Measurements from ENCODE around the gene ROR1. TPM values are rescaled to one million over a fixed set of nuclear protein-coding genes. Genes with fewer than 3 reads are reported as not detected.
"Not testable (repeated sequence)": the region's sequence is repeated elsewhere in the genome, so short reads cannot be mapped to it uniquely, and the experiment has no call there.

Gene ROR1
- total and polyA plus RNA-seq, 4 experiments from 2014 or later, result not detected

DNA sequence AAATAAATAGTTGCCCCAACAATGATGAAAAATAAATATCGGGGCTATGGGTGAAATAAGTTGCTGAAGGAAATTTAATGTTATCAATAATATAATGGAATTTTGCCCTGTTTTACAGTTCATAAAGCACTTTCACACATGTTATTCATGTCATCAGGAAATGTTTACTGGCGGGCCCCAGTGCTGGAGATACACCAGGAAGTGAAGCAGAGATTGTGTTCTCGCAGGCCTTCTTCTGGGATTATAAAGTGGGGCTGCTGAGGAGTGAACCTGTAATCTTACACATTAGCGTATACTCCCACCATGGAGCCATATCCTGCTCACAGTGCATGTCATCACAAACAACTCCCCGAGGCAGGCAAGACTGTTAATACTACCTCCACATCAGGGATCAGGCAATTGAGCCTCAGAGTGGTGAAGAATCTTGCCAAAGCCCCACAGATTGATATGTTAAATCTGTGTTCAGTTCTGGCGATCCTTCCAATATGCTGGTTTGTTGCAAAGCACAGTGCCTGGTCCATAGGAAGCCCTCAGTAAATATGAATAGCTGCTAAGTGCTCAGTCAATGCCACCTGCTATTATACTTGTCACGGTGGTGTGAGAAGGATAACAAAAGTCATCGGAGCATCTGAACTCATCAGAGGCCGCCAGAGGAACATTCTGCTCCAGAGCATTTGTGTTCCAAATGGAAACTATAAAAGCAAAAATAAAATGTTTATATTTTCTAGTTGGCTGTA is 325.2 kb downstream of the ROR1 start:
- ChIA-PET CTCF (ENCODE audit: partially characterized antibody) (no interaction called here), POLR2A (ENCODE audit: partially characterized antibody) (no interaction called here)
- Mint-ChIP-seq H3K4me3 (no peak overlapping the region), H3K9me3 (no peaks in the 10 kb centered on the region), H3K4me1 (no peaks in the 10 kb centered on the region), H3K36me3 (no peaks in the 10 kb centered on the region), H3K27me3 (peaks cover 5 to 8% of the 10 kb centered on the region in 2 donors), H3K27ac (no peak overlapping the region)
- H3K9me3 ChIP-seq (ENCODE audit: control insufficient read depth in 1 of 2, low read length in 2 of 2), result no peaks in the 10 kb centered on the region
- no peaks in the 10 kb centered on the region for H3K4me1 ChIP-seq (ENCODE audit: insufficient read depth, low read length)
- no peak overlapping the region for H3K27ac ChIP-seq (ENCODE audit: low read depth, low read length)
- DNase-seq, result no peak
- intact Hi-C loops (cut with micrococcal nuclease), result no loop called here
- H3K27me3 ChIP-seq (ENCODE audit: insufficient read depth, low read length), result no peaks in the 10 kb centered on the region
- no peaks in the 10 kb centered on the region for H3K36me3 ChIP-seq (ENCODE audit: insufficient read depth, low read length)
- no peak overlapping the region for H3K4me3 ChIP-seq (ENCODE audit: low read length in 2 of 2)

DNA sequence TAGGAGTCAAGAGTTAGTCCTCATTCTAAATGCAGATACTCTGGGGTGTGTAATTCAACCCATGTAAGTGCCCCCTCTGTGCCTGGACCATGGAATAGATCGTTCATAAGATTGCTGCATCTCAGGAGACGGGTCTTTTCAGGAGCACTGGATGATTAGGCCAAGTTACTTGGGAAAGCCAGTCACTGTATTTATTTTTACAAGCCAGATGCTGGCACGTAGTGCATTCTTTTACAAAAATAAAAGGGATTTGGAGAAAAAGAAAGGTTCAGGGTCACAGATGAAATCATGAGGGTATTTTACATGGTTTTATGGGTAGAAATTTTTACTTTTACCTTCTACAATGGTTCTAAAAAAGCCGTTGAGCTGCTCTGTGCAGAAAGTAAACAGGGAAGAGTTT is 327.0 kb downstream of the ROR1 start:
- intact Hi-C loops (cut with micrococcal nuclease), result no loop called here
- H3K27ac Mint-ChIP-seq, result no peak overlapping the region
- no peaks in the 10 kb centered on the region for H3K4me1 Mint-ChIP-seq
- Histone ChIP-seq H3K27ac (ENCODE audit: low read depth, low read length) (no peak overlapping the region), H3K9me3 (ENCODE audit: control insufficient read depth in 1 of 2, low read length in 2 of 2) (no peaks in the 10 kb centered on the region), H3K27me3 (ENCODE audit: insufficient read depth, low read length) (no peaks in the 10 kb centered on the region), H3K4me1 (ENCODE audit: insufficient read depth, low read length) (no peaks in the 10 kb centered on the region), H3K4me3 (ENCODE audit: low read length in 2 of 2) (no peak overlapping the region), H3K36me3 (ENCODE audit: insufficient read depth, low read length) (no peaks in the 10 kb centered on the region)
- ChIA-PET CTCF (ENCODE audit: partially characterized antibody) (interaction anchor here (1.0 kb wide), 1 partner anchor 36 kb away, joined by 4 read pairs; no protein-coding TSS in a partner anchor), POLR2A (ENCODE audit: partially characterized antibody) (no interaction called here)
- peaks cover 5 to 8% of the 10 kb centered on the region in 2 donors for H3K27me3 Mint-ChIP-seq
- no peak for DNase-seq
- H3K9me3 Mint-ChIP-seq, result no peaks in the 10 kb centered on the region
- no peaks in the 10 kb centered on the region for H3K36me3 Mint-ChIP-seq
- no peak overlapping the region for H3K4me3 Mint-ChIP-seq

DNA sequence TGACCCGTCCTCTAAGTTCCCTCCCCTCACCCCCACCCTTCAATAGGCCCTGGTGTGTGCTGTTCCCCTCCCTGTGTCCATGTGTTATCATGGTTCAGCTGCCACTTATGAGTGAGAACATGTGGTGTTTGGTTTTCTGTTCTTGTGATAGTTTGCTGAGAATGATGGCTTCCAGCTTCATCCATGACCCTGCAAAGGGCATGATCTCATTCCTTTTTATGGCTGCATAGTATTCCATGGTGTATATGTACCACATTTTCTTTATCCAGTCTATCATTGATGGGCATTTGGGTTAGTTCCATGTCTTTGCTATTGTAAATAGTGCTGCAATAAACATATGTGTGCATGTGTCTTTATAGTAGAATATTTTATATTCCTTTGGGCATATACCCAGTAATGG is 330.8 kb downstream of the ROR1 start:
- H3K9me3 ChIP-seq (ENCODE audit: control insufficient read depth in 1 of 2, low read length in 2 of 2); H3K27ac ChIP-seq (ENCODE audit: low read depth, low read length); H3K4me3 ChIP-seq (ENCODE audit: low read length in 2 of 2); H3K27me3 Mint-ChIP-seq; H3K4me1 ChIP-seq (ENCODE audit: insufficient read depth, low read length); POLR2A ChIA-PET (ENCODE audit: partially characterized antibody); H3K4me1 Mint-ChIP-seq; H3K4me3 Mint-ChIP-seq; H3K27me3 ChIP-seq (ENCODE audit: insufficient read depth, low read length); intact Hi-C loops (cut with micrococcal nuclease); H3K9me3 Mint-ChIP-seq; DNase-seq; CTCF ChIA-PET (ENCODE audit: partially characterized antibody); H3K36me3 Mint-ChIP-seq; H3K36me3 ChIP-seq (ENCODE audit: insufficient read depth, low read length); H3K27ac Mint-ChIP-seq: not testable (repeated sequence)

- H3K27ac Mint-ChIP-seq, result no peak overlapping the region
- no peak for DNase-seq
- peaks cover 0 to 6% of the 10 kb centered on the region in 2 donors for H3K27me3 Mint-ChIP-seq
- H3K36me3 ChIP-seq (ENCODE audit: insufficient read depth, low read length), result no peaks in the 10 kb centered on the region
- no peak overlapping the region for H3K4me3 ChIP-seq (ENCODE audit: low read length in 2 of 2)
- no peak overlapping the region for H3K4me3 Mint-ChIP-seq
- no peaks in the 10 kb centered on the region for H3K9me3 ChIP-seq (ENCODE audit: control insufficient read depth in 1 of 2, low read length in 2 of 2)
- CTCF ChIA-PET (ENCODE audit: partially characterized antibody), result no interaction called here
- H3K9me3 Mint-ChIP-seq, result no peaks in the 10 kb centered on the region
- intact Hi-C loops (cut with micrococcal nuclease), result no loop called here
- POLR2A ChIA-PET (ENCODE audit: partially characterized antibody), result interaction anchor here (0.6 kb wide), 1 partner anchor 514 kb away, joined by 3 read pairs; the partner anchor contains the start of gene PGM1
- no peaks in the 10 kb centered on the region for H3K4me1 Mint-ChIP-seq
- H3K27me3 ChIP-seq (ENCODE audit: insufficient read depth, low read length), result no peaks in the 10 kb centered on the region
- no peaks in the 10 kb centered on the region for H3K4me1 ChIP-seq (ENCODE audit: insufficient read depth, low read length)
- H3K27ac ChIP-seq (ENCODE audit: low read depth, low read length), result no peak overlapping the region
- H3K36me3 Mint-ChIP-seq, result no peaks in the 10 kb centered on the region
Measured at GRCh38 chr1:64107118-64107519, 333.3 kb downstream of the ROR1 start.

DNA sequence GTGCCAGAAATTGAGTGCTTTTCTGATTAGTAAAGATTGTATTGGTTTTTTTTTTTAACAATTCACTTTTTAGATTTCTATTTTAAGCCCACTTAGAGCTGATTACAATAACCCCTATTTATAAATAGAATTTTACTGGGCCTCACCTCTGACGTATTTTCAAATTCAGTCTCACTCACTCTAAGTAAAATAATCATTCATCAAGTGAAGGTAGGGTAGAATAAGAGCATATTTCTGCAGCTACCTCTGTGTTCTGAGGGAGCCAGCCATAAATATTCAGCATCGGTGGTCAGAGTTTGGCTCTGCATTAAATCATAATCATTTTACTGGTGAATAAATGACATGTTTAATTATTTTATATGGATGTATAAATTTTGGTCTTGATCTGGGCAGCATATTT is 333.8 kb downstream of the ROR1 start:
- no peaks in the 10 kb centered on the region for H3K27me3 ChIP-seq (ENCODE audit: insufficient read depth, low read length)
- no peak overlapping the region for H3K4me3 Mint-ChIP-seq
- intact Hi-C loops (cut with micrococcal nuclease), result no loop called here
- H3K4me1 Mint-ChIP-seq, result no peaks in the 10 kb centered on the region
- no peaks in the 10 kb centered on the region for H3K9me3 ChIP-seq (ENCODE audit: control insufficient read depth in 1 of 2, low read length in 2 of 2)
- H3K36me3 ChIP-seq (ENCODE audit: insufficient read depth, low read length), result no peaks in the 10 kb centered on the region
- H3K36me3 Mint-ChIP-seq, result no peaks in the 10 kb centered on the region
- H3K27ac Mint-ChIP-seq, result no peak overlapping the region
- no peak overlapping the region for H3K27ac ChIP-seq (ENCODE audit: low read depth, low read length)
- peaks cover 2 to 8% of the 10 kb centered on the region in 2 donors for H3K27me3 Mint-ChIP-seq
- ChIA-PET POLR2A (ENCODE audit: partially characterized antibody) (interaction anchor here (0.6 kb wide), 1 partner anchor 515 kb away, joined by 3 read pairs; the partner anchor contains the start of gene PGM1), CTCF (ENCODE audit: partially characterized antibody) (no interaction called here)
- DNase-seq, result no peak
- no peaks in the 10 kb centered on the region for H3K9me3 Mint-ChIP-seq
- H3K4me3 ChIP-seq (ENCODE audit: low read length in 2 of 2), result no peak overlapping the region
- no peaks in the 10 kb centered on the region for H3K4me1 ChIP-seq (ENCODE audit: insufficient read depth, low read length)

DNA sequence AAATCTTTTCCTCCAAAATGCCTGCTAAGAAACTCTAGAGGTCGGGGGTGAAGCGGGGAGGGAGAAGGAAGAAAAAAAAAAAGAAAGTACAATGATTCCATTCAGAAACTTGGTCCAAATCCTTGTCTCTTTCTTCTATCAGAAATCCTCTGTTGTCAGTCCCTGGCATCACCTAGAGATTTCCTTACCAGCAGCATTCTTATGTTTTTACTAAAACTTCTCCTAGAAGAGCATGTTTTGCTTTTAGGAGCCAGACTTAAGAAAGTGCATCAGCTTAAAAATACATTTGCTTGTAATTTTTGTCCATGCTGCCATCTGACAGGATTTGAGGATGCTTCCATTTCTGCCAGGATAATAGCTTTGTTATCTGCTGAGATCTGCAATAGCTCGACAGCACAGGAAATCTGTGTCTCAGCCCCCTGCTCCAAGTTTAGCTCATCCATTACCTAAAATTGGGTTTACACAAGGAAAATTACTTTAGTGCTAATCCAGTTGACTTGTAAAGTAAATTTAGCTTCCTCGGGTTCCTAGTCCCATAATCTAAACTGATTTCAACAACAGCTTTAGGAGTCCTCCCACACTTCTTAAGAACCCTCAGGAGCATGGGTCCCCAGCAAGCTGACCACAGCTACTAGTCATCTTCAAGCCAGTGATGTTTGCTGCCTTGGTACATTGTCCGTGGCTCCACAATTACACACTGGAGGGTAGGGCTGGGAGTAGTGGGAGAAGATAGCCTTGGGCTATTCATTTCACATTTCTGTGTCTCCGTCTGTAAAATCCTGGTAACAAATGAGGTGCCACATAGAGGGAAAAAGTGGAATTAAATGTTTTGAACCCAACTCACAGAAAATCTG is 337.3 kb downstream of the ROR1 start:
- intact Hi-C loops (cut with micrococcal nuclease), result no loop called here
- H3K27ac ChIP-seq (ENCODE audit: low read depth, low read length), result no peak overlapping the region
- no peak for DNase-seq
- no peaks in the 10 kb centered on the region for H3K36me3 ChIP-seq (ENCODE audit: insufficient read depth, low read length)
- Mint-ChIP-seq H3K36me3 (no peaks in the 10 kb centered on the region), H3K27ac (no peak overlapping the region), H3K27me3 (peaks cover 2 to 9% of the 10 kb centered on the region in 2 donors), H3K4me3 (no peak overlapping the region), H3K9me3 (no peaks in the 10 kb centered on the region), H3K4me1 (no peaks in the 10 kb centered on the region)
- H3K4me1 ChIP-seq (ENCODE audit: insufficient read depth, low read length), result no peaks in the 10 kb centered on the region
- H3K9me3 ChIP-seq (ENCODE audit: control insufficient read depth in 1 of 2, low read length in 2 of 2), result no peaks in the 10 kb centered on the region
- no peaks in the 10 kb centered on the region for H3K27me3 ChIP-seq (ENCODE audit: insufficient read depth, low read length)
- no peak overlapping the region for H3K4me3 ChIP-seq (ENCODE audit: low read length in 2 of 2)
- ChIA-PET CTCF (ENCODE audit: partially characterized antibody) (interaction anchor here (0.8 to 1.9 kb wide), 2 partner anchors 9 to 26 kb away, joined by 3 to 4 read pairs; no protein-coding TSS in a partner anchor), POLR2A (ENCODE audit: partially characterized antibody) (no interaction called here)

DNA sequence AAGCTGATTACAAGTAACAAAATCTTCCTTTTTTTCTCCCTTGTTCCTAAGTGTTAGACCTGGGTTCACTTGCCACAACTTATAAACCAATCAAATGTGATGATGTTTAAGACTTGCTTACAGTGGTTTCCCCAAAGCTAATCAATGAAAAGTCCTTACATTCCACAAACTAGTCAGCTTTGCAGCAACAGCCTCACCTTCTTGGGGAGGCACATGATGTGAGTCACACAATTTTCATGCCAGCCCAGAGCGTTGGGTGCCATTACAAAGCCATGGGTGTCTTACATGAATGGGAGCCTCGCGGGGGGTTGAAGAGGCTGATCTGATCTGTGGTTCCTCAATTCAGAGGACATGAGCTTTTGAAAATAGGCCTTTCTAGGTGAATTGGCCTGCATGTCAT is 338.0 kb downstream of the ROR1 start:
- no peak overlapping the region for H3K27ac Mint-ChIP-seq
- no peak overlapping the region for H3K27ac ChIP-seq (ENCODE audit: low read depth, low read length)
- no peaks in the 10 kb centered on the region for H3K9me3 Mint-ChIP-seq
- no peak for DNase-seq
- no peak overlapping the region for H3K4me3 ChIP-seq (ENCODE audit: low read length in 2 of 2)
- H3K4me1 Mint-ChIP-seq, result no peaks in the 10 kb centered on the region
- H3K4me3 Mint-ChIP-seq, result no peak overlapping the region
- H3K36me3 ChIP-seq (ENCODE audit: insufficient read depth, low read length), result no peaks in the 10 kb centered on the region
- intact Hi-C loops (cut with micrococcal nuclease), result no loop called here
- peaks cover 2 to 4% of the 10 kb centered on the region in 2 donors for H3K27me3 Mint-ChIP-seq
- H3K27me3 ChIP-seq (ENCODE audit: insufficient read depth, low read length), result no peaks in the 10 kb centered on the region
- POLR2A ChIA-PET (ENCODE audit: partially characterized antibody), result no interaction called here
- H3K9me3 ChIP-seq (ENCODE audit: control insufficient read depth in 1 of 2, low read length in 2 of 2), result no peaks in the 10 kb centered on the region
- no peaks in the 10 kb centered on the region for H3K4me1 ChIP-seq (ENCODE audit: insufficient read depth, low read length)
- CTCF ChIA-PET (ENCODE audit: partially characterized antibody), result interaction anchor here (0.8 to 1.9 kb wide), 2 partner anchors 8 to 25 kb away, joined by 3 to 4 read pairs; no protein-coding TSS in a partner anchor
- no peaks in the 10 kb centered on the region for H3K36me3 Mint-ChIP-seq

Data from CD4-positive, alpha-beta memory T cell (primary cell).